ENCODE measurements around the gene ABLIM2.

DNA sequence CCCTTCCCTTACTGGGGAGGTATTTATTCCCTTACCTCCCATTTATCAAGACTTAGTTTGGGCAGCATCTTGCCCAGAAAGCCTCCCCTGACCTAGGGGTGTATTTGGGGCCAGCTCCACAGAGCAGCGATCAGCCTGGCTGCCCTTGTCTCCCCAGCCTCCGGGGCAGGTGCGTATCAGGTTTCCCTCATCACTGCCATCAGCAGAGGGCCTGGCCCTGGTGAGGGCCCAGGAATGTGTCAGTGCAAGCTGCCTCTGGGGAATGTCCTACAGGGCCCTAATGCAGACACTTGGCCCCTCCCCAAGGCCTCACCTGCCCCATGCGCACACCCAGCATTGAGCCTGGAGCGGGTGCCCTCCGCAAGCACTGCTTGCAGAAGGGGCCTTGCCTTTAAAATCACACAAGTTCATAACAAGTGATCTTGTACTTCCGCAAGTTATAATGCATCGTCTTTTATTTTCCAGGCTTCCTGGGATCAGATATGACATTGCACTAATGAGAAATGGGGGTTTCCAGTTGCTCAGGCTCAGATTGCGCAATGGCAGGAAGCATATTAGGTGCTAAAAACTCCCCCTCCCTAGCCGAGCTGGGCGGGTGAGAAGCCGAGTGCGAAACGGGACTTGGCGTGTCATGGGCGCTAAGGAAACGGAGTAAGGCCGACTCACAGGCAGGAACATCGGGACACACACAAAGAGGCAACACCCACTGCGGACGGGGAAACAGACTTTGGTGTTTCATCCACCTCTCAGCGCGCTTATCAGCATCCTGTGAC lies 193.5 kb downstream of the ABLIM2 start:
- TF ChIP-seq, protein P1, sequence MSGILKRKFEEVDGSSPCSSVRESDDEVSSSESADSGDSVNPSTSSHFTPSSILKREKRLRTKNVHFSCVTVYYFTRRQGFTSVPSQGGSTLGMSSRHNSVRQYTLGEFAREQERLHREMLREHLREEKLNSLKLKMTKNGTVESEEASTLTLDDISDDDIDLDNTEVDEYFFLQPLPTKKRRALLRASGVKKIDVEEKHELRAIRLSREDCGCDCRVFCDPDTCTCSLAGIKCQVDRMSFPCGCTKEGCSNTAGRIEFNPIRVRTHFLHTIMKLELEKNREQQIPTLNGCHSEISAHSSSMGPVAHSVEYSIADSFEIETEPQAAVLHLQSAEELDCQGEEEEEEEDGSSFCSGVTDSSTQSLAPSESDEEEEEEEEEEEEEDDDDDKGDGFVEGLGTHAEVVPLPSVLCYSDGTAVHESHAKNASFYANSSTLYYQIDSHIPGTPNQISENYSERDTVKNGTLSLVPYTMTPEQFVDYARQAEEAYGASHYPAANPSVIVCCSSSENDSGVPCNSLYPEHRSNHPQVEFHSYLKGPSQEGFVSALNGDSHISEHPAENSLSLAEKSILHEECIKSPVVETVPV (CRISPR knock-in tag; IDR thresholded peaks at IDR 0.05) = no peak
- no peak for TF ChIP-seq BACH2 (CRISPR knock-in tag; IDR thresholded peaks at IDR 0.05; ENCODE audit: borderline replicate concordance)
- no peak for TF ChIP-seq SNAI2 (CRISPR knock-in tag; IDR thresholded peaks at IDR 0.05)
- no peak for TF ChIP-seq RARB (CRISPR knock-in tag; IDR thresholded peaks at IDR 0.05)
- no peak for TF ChIP-seq ARNTL (CRISPR knock-in tag; IDR thresholded peaks at IDR 0.05; ENCODE audit: borderline replicate concordance, low read depth)
- TF ChIP-seq, protein P2, sequence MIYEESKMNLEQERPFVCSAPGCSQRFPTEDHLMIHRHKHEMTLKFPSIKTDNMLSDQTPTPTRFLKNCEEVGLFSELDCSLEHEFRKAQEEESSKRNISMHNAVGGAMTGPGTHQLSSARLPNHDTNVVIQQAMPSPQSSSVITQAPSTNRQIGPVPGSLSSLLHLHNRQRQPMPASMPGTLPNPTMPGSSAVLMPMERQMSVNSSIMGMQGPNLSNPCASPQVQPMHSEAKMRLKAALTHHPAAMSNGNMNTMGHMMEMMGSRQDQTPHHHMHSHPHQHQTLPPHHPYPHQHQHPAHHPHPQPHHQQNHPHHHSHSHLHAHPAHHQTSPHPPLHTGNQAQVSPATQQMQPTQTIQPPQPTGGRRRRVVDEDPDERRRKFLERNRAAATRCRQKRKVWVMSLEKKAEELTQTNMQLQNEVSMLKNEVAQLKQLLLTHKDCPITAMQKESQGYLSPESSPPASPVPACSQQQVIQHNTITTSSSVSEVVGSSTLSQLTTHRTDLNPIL (CRISPR knock-in tag; IDR thresholded peaks at IDR 0.05; ENCODE audit: low read depth) = no peak
- TF ChIP-seq TCF4 (CRISPR knock-in tag; IDR thresholded peaks at IDR 0.05; ENCODE audit: borderline replicate concordance) = no peak
- no peak for TF ChIP-seq ESRRG (CRISPR knock-in tag; IDR thresholded peaks at IDR 0.05)
- TF ChIP-seq, protein P3, sequence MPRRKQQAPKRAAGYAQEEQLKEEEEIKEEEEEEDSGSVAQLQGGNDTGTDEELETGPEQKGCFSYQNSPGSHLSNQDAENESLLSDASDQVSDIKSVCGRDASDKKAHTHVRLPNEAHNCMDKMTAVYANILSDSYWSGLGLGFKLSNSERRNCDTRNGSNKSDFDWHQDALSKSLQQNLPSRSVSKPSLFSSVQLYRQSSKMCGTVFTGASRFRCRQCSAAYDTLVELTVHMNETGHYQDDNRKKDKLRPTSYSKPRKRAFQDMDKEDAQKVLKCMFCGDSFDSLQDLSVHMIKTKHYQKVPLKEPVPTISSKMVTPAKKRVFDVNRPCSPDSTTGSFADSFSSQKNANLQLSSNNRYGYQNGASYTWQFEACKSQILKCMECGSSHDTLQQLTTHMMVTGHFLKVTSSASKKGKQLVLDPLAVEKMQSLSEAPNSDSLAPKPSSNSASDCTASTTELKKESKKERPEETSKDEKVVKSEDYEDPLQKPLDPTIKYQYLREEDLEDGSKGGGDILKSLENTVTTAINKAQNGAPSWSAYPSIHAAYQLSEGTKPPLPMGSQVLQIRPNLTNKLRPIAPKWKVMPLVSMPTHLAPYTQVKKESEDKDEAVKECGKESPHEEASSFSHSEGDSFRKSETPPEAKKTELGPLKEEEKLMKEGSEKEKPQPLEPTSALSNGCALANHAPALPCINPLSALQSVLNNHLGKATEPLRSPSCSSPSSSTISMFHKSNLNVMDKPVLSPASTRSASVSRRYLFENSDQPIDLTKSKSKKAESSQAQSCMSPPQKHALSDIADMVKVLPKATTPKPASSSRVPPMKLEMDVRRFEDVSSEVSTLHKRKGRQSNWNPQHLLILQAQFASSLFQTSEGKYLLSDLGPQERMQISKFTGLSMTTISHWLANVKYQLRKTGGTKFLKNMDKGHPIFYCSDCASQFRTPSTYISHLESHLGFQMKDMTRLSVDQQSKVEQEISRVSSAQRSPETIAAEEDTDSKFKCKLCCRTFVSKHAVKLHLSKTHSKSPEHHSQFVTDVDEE (CRISPR knock-in tag; IDR thresholded peaks at IDR 0.05) = no peak

All from SK-N-SH treated with all-trans-retinoic acid at 6 μM for 48 hours (cell line).